Measurements from ENCODE around the gene OR10P1.
"Not testable (repeated sequence)": the region's sequence is repeated elsewhere in the genome, so short reads cannot be mapped to it uniquely, and the experiment has no call there.

OR10P1 gene, protein sequence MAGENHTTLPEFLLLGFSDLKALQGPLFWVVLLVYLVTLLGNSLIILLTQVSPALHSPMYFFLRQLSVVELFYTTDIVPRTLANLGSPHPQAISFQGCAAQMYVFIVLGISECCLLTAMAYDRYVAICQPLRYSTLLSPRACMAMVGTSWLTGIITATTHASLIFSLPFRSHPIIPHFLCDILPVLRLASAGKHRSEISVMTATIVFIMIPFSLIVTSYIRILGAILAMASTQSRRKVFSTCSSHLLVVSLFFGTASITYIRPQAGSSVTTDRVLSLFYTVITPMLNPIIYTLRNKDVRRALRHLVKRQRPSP

DNA sequence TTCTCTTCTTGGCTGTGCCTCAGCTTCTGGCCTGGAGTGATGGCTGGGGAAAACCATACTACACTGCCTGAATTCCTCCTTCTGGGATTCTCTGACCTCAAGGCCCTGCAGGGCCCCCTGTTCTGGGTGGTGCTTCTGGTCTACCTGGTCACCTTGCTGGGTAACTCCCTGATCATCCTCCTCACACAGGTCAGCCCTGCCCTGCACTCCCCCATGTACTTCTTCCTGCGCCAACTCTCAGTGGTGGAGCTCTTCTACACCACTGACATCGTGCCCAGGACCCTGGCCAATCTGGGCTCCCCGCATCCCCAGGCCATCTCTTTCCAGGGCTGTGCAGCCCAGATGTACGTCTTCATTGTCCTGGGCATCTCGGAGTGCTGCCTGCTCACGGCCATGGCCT, at the start of gene OR10P1:
Gene OR10P1, plus strand, starts transcription at position 40 of the 400 bp plus-strand sequence. Its CDS starts 0 bp downstream, at position 40.
- H3K9me3 Mint-ChIP-seq, result no peaks in the 10 kb centered on the region
- H3K4me1 Mint-ChIP-seq, result no peaks in the 10 kb centered on the region
- TF ChIP-seq CTCF (IDR thresholded peaks at IDR 0.05; ENCODE audit: unreplicated experiment in 3 of 3), result no peak
- H3K27ac Mint-ChIP-seq, result no peak within 1 kb of the TSS
- no peaks in the 10 kb centered on the region for H3K27me3 Mint-ChIP-seq (ENCODE audit: low read depth)
- no peaks in the 10 kb centered on the region for H3K36me3 Mint-ChIP-seq (ENCODE audit: low read depth)
- H3K4me3 Mint-ChIP-seq, result no peak within 1 kb of the TSS

DNA sequence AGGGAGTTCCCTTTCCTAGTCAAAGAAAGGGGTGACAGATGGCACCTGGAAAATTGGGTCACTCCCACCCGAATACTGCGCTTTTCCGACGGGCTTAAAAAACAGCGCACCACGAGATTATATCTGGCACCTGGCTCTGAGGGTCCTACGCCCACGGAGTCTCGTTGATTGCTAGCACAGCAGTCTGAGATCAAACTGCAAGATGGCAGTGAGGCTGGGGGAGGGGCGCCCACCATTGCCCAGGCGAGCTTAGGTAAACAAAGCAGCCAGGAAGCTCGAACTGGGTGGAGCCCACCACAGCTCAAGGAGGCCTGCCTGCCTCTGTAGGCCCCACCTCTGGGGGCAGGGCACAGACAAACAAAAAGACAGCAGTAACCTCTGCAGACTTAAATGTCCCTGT, 46.5 kb upstream of the OR10P1 start:
- peaks cover 31% of the 10 kb centered on the region for H3K9me3 Mint-ChIP-seq
- not testable (repeated sequence) for H3K27ac Mint-ChIP-seq; H3K4me3 Mint-ChIP-seq; H3K36me3 Mint-ChIP-seq (ENCODE audit: low read depth); H3K4me1 Mint-ChIP-seq; H3K27me3 Mint-ChIP-seq (ENCODE audit: low read depth)

DNA sequence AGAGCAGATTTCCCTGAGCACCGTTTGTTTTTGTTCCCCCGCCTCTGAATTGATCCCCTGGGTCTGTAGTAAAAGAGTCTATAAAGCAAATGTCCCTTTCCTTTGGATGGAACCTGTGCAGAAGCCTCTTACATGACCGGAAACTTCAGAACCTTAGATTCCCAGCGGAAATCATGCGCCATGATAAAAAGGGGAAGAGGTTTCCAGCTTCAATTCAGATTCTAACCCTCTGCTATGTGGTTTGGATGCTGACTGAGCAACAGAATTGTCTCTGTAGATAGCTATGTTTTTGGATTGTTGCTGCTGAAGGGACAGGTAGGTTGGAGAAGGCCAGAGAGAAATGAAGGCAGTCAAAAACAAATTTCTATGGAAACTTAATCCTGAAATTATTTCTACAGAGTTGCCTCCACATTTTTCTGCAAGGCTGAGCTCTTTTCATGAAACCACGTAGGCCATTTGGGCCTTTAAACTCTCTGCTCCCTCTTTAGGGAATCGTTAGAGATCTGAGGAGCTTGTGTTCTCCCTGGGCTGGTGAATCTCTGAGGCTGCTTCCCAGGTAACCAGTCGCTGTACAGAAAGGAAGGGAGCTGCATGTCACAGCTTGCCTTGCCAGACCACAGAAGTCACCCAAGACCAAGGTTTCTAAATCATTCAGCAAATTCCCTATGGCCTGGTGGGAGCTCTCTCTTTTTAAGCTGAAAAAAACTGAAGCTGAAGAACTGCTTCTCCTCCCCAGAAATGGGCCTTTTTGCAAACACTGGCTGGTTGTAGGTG, 28.7 kb upstream of the OR10P1 start:
- Mint-ChIP-seq H3K4me3 (no peak overlapping the region), H3K4me1 (no peaks in the 10 kb centered on the region), H3K9me3 (no peaks in the 10 kb centered on the region), H3K27ac (no peak overlapping the region), H3K27me3 (ENCODE audit: low read depth) (no peaks in the 10 kb centered on the region), H3K36me3 (ENCODE audit: low read depth) (no peaks in the 10 kb centered on the region)
- TF ChIP-seq CTCF (IDR thresholded peaks at IDR 0.05; ENCODE audit: unreplicated experiment in 3 of 3), result no peak

GRCh38 chr12:55610598-55610997, 26.1 kb upstream of the OR10P1 start:
- Mint-ChIP-seq H3K36me3 (ENCODE audit: low read depth) (no peaks in the 10 kb centered on the region), H3K4me3 (no peak overlapping the region), H3K27ac (no peak overlapping the region), H3K4me1 (no peaks in the 10 kb centered on the region), H3K27me3 (ENCODE audit: low read depth) (peaks cover 7% of the 10 kb centered on the region), H3K9me3 (peaks cover 13% of the 10 kb centered on the region)
- TF ChIP-seq CTCF (IDR thresholded peaks at IDR 0.05; ENCODE audit: unreplicated experiment in 3 of 3), result no peak

GRCh38 chr12:55612646-55613045, 24.0 kb upstream of the OR10P1 start:
- Mint-ChIP-seq H3K27me3 (ENCODE audit: low read depth) (peaks cover 7% of the 10 kb centered on the region), H3K27ac (no peak overlapping the region), H3K4me1 (no peaks in the 10 kb centered on the region), H3K9me3 (peaks cover 28% of the 10 kb centered on the region), H3K4me3 (no peak overlapping the region), H3K36me3 (ENCODE audit: low read depth) (no peaks in the 10 kb centered on the region)
- TF ChIP-seq CTCF (IDR thresholded peaks at IDR 0.05; ENCODE audit: unreplicated experiment in 3 of 3), result no peak

DNA sequence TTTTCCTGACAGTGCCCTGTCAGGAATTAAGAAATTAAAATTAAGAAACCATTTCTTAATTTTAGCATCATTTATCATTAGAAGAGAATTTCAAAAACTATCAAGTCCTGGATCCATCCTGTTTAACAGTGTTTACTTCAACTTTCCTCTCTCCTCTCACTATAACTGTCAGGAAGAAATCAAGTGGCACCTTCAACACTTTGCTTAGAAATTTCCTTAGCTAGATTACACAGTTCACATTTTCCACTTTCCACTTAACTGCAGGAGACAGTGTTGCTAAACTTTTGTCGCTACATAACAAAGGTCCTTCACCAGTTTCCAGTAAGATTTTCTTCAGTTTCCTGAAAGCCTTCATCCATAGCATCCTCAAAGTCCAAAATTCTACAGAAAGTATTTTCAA, 21.9 kb upstream of the OR10P1 start:
- Mint-ChIP-seq H3K4me3 (no peak overlapping the region), H3K36me3 (ENCODE audit: low read depth) (no peaks in the 10 kb centered on the region), H3K4me1 (no peaks in the 10 kb centered on the region), H3K27ac (no peak overlapping the region), H3K27me3 (ENCODE audit: low read depth) (peaks cover 7% of the 10 kb centered on the region), H3K9me3 (peaks cover 30% of the 10 kb centered on the region)
- no peak for TF ChIP-seq CTCF (IDR thresholded peaks at IDR 0.05; ENCODE audit: unreplicated experiment in 3 of 3)

All from nephron (organoid).